ENCODE data around the gene DRD3. TPM values are rescaled to one million over a fixed set of nuclear protein-coding genes. Genes with fewer than 3 reads are reported as not detected.

DRD3 gene
- total RNA-seq, 2 experiments from 2014 or later, result not detected

DNA sequence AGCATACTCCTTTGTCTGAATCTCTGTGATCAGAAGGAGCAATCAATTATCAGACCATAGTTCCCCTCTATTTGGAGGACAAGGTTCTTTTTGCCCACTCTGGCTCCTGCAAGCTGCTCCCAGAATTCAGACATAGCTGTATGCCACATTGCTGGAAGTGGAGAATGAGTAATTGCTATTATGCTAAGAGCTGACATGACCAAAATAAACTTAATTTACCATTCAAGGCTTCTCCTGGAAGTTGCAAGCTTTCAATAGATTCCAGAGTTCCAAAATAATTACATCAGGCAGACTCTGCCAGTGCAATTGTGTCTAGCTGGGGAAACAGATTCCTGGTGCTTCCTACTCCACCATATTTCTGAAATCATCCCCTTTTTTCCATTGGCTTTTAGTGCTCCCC, 7.6 kb upstream of the DRD3 start:
- Mint-ChIP-seq H3K9me3 (ENCODE audit: insufficient read depth) (no peaks in the 10 kb centered on the region), H3K27ac (no peak overlapping the region), H3K27me3 (ENCODE audit: low read depth) (peaks cover 8% of the 10 kb centered on the region), H3K4me3 (no peak overlapping the region), H3K4me1 (ENCODE audit: low read depth) (no peaks in the 10 kb centered on the region), H3K36me3 (ENCODE audit: low read depth) (no peaks in the 10 kb centered on the region)
- POLR2A ChIA-PET, result no interaction called here
- CTCF ChIA-PET, result no interaction called here
- DNase-seq (no peak), ATAC-seq (no peak)

DNA sequence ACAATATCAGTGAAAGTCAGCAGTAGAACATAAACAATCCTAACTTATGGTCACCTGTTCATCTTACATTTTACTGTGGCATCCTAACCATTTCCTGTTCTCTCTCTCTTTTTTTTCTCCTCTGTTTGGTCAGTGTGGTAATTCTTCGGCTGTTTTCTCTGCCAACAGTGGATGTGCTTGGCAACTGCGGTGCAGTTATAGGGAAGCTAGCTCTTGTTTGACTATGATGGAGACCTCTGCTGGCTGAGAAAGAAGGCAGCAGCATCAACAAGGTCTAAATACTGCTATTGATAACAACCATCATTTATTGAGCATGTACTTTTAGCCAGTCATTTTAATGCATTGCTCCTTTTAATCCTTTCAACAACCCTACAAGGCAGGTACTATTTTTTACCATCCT, 723 bp upstream of the DRD3 start:
- Mint-ChIP-seq H3K4me3 (no peak overlapping the region), H3K36me3 (ENCODE audit: low read depth) (no peaks in the 10 kb centered on the region), H3K27ac (no peak overlapping the region), H3K27me3 (ENCODE audit: low read depth) (peaks cover 17% of the 10 kb centered on the region), H3K9me3 (ENCODE audit: insufficient read depth) (no peaks in the 10 kb centered on the region), H3K4me1 (ENCODE audit: low read depth) (peaks cover 5% of the 10 kb centered on the region)
- peak; percentile 25 for DNase-seq
- CTCF ChIA-PET, result interaction anchor here (0.6 to 2.3 kb wide), 7 partner anchors 13 to 956 kb away, joined by 4 to 10 read pairs (median 6); no protein-coding TSS in a partner anchor
- POLR2A ChIA-PET, result interaction anchor here (1.3 kb wide), 1 partner anchor 25 kb away, joined by 3 read pairs; no protein-coding TSS in a partner anchor
- peak; percentile 42 for ATAC-seq

- DNase-seq, result no peak
- Mint-ChIP-seq H3K9me3 (ENCODE audit: insufficient read depth) (no peaks in the 10 kb centered on the region), H3K27me3 (ENCODE audit: low read depth) (peaks cover 12% of the 10 kb centered on the region), H3K36me3 (ENCODE audit: low read depth) (no peaks in the 10 kb centered on the region), H3K4me3 (no peak overlapping the region), H3K4me1 (ENCODE audit: low read depth) (peaks cover 5% of the 10 kb centered on the region), H3K27ac (no peak overlapping the region)
- ChIA-PET POLR2A (no interaction called here), CTCF (interaction anchor here (2.0 kb wide), 1 partner anchor 18 kb away, joined by 4 read pairs; no protein-coding TSS in a partner anchor)
- no peak for ATAC-seq
Measured at GRCh38 chr3:114176890-114177289, 2.0 kb downstream of the DRD3 start.

GRCh38 chr3:114176487-114176886, 2.4 kb downstream of the DRD3 start:
- H3K4me3 Mint-ChIP-seq, result no peak overlapping the region
- no peak for ATAC-seq

DNA sequence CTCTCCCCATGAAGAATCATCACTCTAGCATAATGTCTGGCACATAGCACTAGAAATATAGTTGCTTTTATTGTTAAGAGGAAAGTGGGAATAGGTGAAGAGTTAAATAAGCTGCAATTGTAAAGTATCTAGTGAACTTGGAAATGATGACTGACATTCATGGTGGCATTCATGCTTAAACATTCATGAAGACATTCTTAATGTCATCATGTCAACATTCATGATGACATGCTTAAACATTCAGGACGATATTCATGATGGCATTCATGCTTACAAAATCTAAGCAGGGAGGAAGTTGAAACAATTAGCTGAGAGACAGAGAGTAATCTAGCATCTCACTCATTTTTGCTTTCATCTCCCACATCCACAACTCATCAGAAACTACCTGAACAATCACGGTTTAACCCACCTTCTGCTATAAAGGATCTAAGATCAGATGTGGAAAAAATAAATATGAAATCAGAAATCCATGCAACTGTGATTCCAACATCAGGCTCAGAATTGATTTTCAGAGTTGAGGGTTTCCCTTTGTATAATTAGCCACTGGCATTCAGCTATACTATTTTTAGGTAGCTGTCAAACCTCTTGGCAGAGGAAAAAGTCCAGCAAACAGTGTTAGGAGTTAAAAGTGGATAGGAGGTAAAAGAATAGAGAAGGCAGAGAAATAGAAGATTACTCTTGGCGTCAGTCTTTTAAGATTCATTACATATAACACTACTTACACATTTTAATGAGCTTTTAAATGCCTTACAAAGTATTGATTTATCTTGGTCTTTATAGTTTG, 3.5 kb downstream of the DRD3 start:
- DNase-seq (no peak), ATAC-seq (no peak)
- peaks cover 5% of the 10 kb centered on the region for H3K4me1 Mint-ChIP-seq (ENCODE audit: low read depth)
- H3K27me3 Mint-ChIP-seq (ENCODE audit: low read depth), result peaks cover 8% of the 10 kb centered on the region
- H3K36me3 Mint-ChIP-seq (ENCODE audit: low read depth), result no peaks in the 10 kb centered on the region
- ChIA-PET POLR2A (interaction anchor here (0.6 kb wide), 1 partner anchor 38 kb away, joined by 3 read pairs; no protein-coding TSS in a partner anchor), CTCF (interaction anchor here (2.0 kb wide), 1 partner anchor 20 kb away, joined by 4 read pairs; no protein-coding TSS in a partner anchor)
- no peak overlapping the region for H3K4me3 Mint-ChIP-seq
- H3K27ac Mint-ChIP-seq, result no peak overlapping the region
- H3K9me3 Mint-ChIP-seq (ENCODE audit: insufficient read depth), result no peaks in the 10 kb centered on the region

More at GRCh38 chr3:114176487-114176886, 2.4 kb downstream of the DRD3 start:
- CTCF ChIA-PET, result interaction anchor here (2.0 kb wide), 1 partner anchor 19 kb away, joined by 4 read pairs; no protein-coding TSS in a partner anchor
- peaks cover 5% of the 10 kb centered on the region for H3K4me1 Mint-ChIP-seq (ENCODE audit: low read depth)
- DNase-seq, result no peak
- H3K27me3 Mint-ChIP-seq (ENCODE audit: low read depth), result peaks cover 9% of the 10 kb centered on the region
- no peaks in the 10 kb centered on the region for H3K36me3 Mint-ChIP-seq (ENCODE audit: low read depth)
- POLR2A ChIA-PET, result no interaction called here
- H3K9me3 Mint-ChIP-seq (ENCODE audit: insufficient read depth), result no peaks in the 10 kb centered on the region
- no peak overlapping the region for H3K27ac Mint-ChIP-seq

DNA sequence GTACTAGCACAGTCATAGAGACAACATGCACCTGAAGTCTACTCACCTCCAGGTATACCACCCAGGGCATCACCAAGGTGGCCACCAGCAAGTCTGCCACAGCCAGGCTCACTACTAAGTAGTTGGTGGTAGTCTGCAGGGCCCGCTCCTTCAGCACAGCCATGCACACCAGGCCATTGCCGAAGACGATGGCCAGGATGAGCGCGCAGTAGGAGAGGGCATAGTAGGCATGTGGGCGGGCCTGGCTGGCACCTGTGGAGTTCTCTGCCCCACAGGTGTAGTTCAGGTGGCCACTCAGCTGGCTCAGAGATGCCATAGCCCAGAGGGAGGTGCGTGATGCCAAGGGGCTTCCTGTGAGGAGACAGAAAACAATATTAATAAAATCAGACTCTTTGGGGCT, 7.2 kb downstream of the DRD3 start:
- Mint-ChIP-seq H3K4me1 (ENCODE audit: low read depth) (no peaks in the 10 kb centered on the region), H3K27me3 (ENCODE audit: low read depth) (peaks cover 2% of the 10 kb centered on the region), H3K4me3 (no peak overlapping the region), H3K27ac (no peak overlapping the region), H3K36me3 (ENCODE audit: low read depth) (no peaks in the 10 kb centered on the region), H3K9me3 (ENCODE audit: insufficient read depth) (no peaks in the 10 kb centered on the region)
- DNase-seq (no peak), ATAC-seq (no peak)
- ChIA-PET POLR2A (no interaction called here), CTCF (no interaction called here)

DNA sequence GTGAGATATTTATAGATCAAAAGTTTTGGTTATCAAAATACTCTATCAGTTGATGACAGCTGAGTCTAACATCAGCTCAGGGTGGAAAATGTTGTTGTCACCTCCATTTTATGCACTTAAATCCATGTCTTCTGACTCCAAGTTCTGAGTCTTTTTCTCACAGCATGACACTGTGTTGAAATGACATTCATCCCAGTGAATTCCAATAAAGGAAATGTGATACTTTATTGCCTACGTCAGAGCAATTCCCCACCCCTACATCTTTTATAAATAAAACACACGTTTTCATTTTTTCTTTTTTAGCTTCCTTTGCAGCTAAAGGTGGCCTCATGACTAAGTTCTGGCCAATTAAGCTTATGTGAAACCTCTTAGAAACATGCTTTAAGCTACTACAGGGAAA, 10.7 kb downstream of the DRD3 start:
- H3K4me1 Mint-ChIP-seq (ENCODE audit: low read depth), result no peaks in the 10 kb centered on the region
- no peak overlapping the region for H3K4me3 Mint-ChIP-seq
- DNase-seq (no peak), ATAC-seq (no peak)
- H3K36me3 Mint-ChIP-seq (ENCODE audit: low read depth), result no peaks in the 10 kb centered on the region
- ChIA-PET POLR2A (no interaction called here), CTCF (interaction anchor here (1.1 to 1.2 kb wide), 2 partner anchors 13 to 251 kb away, joined by 3 to 5 read pairs; no protein-coding TSS in a partner anchor)
- H3K27me3 Mint-ChIP-seq (ENCODE audit: low read depth), result no peaks in the 10 kb centered on the region
- no peaks in the 10 kb centered on the region for H3K9me3 Mint-ChIP-seq (ENCODE audit: insufficient read depth)
- no peak overlapping the region for H3K27ac Mint-ChIP-seq

- ChIA-PET POLR2A (interaction anchor here (1.0 kb wide), 1 partner anchor 57 kb away, joined by 6 read pairs; no protein-coding TSS in a partner anchor), CTCF (interaction anchor here (2.0 to 2.6 kb wide), 3 partner anchors 48 to 262 kb away, joined by 5 to 12 read pairs (median 7); no protein-coding TSS in a partner anchor)
- no peak for ATAC-seq
- no peak overlapping the region for H3K4me3 Mint-ChIP-seq
- no peaks in the 10 kb centered on the region for H3K9me3 Mint-ChIP-seq (ENCODE audit: insufficient read depth)
- no peak for DNase-seq
- peak overlapping the region; percentile 17 for H3K27ac Mint-ChIP-seq
- H3K27me3 Mint-ChIP-seq (ENCODE audit: low read depth), result peaks cover 4% of the 10 kb centered on the region
- no peaks in the 10 kb centered on the region for H3K36me3 Mint-ChIP-seq (ENCODE audit: low read depth)
- peaks cover under 1% of the 10 kb centered on the region for H3K4me1 Mint-ChIP-seq (ENCODE audit: low read depth)
Measured at GRCh38 chr3:114157321-114157720, 21.5 kb downstream of the DRD3 start.

GRCh38 chr3:114155370-114155821, 23.5 kb downstream of the DRD3 start:
- Mint-ChIP-seq H3K4me1 (ENCODE audit: low read depth) (peaks cover 6% of the 10 kb centered on the region), H3K36me3 (ENCODE audit: low read depth) (no peaks in the 10 kb centered on the region), H3K4me3 (no peak overlapping the region), H3K27ac (no peak overlapping the region), H3K27me3 (ENCODE audit: low read depth) (peaks cover 4% of the 10 kb centered on the region), H3K9me3 (ENCODE audit: insufficient read depth) (no peaks in the 10 kb centered on the region)
- DNase-seq (peak; percentile 33), ATAC-seq (no peak)
- POLR2A ChIA-PET, result interaction anchor here (0.6 to 1.8 kb wide), 3 partner anchors 9 to 58 kb away, joined by 3 to 6 read pairs (median 3); partner anchors contain the start of gene DRD3
- CTCF ChIA-PET, result interaction anchor here (0.8 to 5.1 kb wide), 28 partner anchors 9 to 421 kb away, joined by 3 to 32 read pairs (median 4); partner anchors contain the start of gene DRD3

GRCh38 chr3:114154321-114154821, 24.5 kb downstream of the DRD3 start:
- Mint-ChIP-seq H3K4me1 (ENCODE audit: low read depth) (peaks cover 6% of the 10 kb centered on the region), H3K27ac (no peak overlapping the region), H3K27me3 (ENCODE audit: low read depth) (peaks cover 2% of the 10 kb centered on the region), H3K4me3 (no peak overlapping the region), H3K9me3 (ENCODE audit: insufficient read depth) (no peaks in the 10 kb centered on the region), H3K36me3 (ENCODE audit: low read depth) (no peaks in the 10 kb centered on the region)
- ChIA-PET POLR2A (interaction anchor here (0.6 to 1.8 kb wide), 3 partner anchors 25 to 139 kb away, joined by 3 to 6 read pairs (median 3); partner anchors contain the start of gene DRD3), CTCF (interaction anchor here (0.8 to 5.1 kb wide), 19 partner anchors 13 to 420 kb away, joined by 3 to 32 read pairs (median 4); partner anchors contain the start of gene DRD3)
- no peak for DNase-seq
- no peak for ATAC-seq

DNA sequence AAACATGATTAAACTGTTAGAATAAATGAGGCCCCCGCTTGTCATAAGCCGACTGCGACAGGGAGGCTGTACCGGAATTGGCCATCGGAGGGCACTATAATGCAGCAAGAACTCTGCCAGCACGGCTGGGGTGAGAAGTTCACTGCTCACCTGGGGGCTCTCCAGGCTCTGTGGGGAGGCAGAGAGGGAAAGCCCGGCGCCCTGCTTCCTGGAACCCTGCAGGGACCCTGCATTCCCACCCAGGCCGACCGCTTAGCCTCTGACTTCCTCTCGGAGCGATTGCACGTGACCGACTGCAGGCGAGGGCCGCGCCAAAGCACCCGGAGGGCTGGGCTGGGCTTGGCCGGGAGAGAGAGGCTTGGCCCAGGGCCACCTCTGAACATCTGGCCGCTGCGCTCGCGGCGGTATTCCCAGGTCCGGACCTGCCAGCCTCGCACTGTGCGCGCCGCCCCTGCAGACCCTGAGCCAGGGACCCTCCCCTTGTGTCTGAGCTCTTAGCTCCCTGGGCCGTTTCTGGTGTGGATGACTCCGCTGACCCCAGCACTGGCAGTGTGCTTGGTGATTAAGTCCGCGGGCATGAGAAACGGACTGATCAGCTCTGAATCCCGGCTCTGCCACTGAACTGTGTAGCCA, 26.2 kb downstream of the DRD3 start:
- ChIA-PET CTCF (interaction anchor here (0.8 to 5.1 kb wide), 19 partner anchors 8 to 418 kb away, joined by 3 to 63 read pairs (median 4); no protein-coding TSS in a partner anchor), POLR2A (interaction anchor here (1.4 kb wide), 1 partner anchor 62 kb away, joined by 5 read pairs; no protein-coding TSS in a partner anchor)
- Mint-ChIP-seq H3K27ac (no peak overlapping the region), H3K4me3 (no peak overlapping the region), H3K4me1 (ENCODE audit: low read depth) (peaks cover 6% of the 10 kb centered on the region), H3K27me3 (ENCODE audit: low read depth) (no peaks in the 10 kb centered on the region), H3K36me3 (ENCODE audit: low read depth) (no peaks in the 10 kb centered on the region), H3K9me3 (ENCODE audit: insufficient read depth) (no peaks in the 10 kb centered on the region)
- ATAC-seq, result peak; percentile 89
- DNase-seq, result peak; percentile 85
